Keratinocyte (primary cell): ENCODE data around the gene GPR3. TPM values are rescaled to one million over a fixed set of nuclear protein-coding genes. Genes with fewer than 3 reads are reported as not detected.
"Not testable (repeated sequence)": the region's sequence is repeated elsewhere in the genome, so short reads cannot be mapped to it uniquely, and the experiment has no call there.

Source experiments
- DNase-seq: peaks from one replicate; pipeline ENCODE4 v3.0.0-alpha.2; 2011; ENCODE audit warnings: low read depth, missing footprints, low spot score
- FAIRE-seq: peaks from 2 replicates; lab custom pipeline; 2011; peaks lifted over from hg19 to GRCh38; lab: Jason Lieb, UNC
- H2AFZ ChIP-seq: 2 replicates; pipeline ENCODE4 v1.6.0; 2012; ENCODE audit warnings: low read length, control low read depth, inconsistent platforms; ENCODE audit not compliant: control insufficient read depth
- H3K27ac ChIP-seq: 2 replicates; pipeline ENCODE4 v1.5.1; 2011; ENCODE audit warnings: low read length; ENCODE audit not compliant: control insufficient read depth, insufficient read depth
- H3K27me3 ChIP-seq: 3 replicates; pipeline ENCODE4 v1.6.0; 2011; ENCODE audit warnings: low read length; ENCODE audit not compliant: control insufficient read depth, insufficient read depth; ENCODE audit errors: extremely low read depth
- H3K36me3 ChIP-seq, 2 experiments: 2 replicates in 1 of 2; 3 replicates in 1 of 2; pipeline ENCODE4 v1.5.1; 2011; ENCODE audit warnings: low read length in 2 of 2, mild to moderate bottlenecking in 1 of 2; ENCODE audit not compliant: control insufficient read depth in 2 of 2, insufficient read depth in 2 of 2; ENCODE audit errors: extremely low read depth in 1 of 2
- H3K4me1 ChIP-seq: 3 replicates; pipeline ENCODE4 v1.5.1; 2011; ENCODE audit warnings: low read length; ENCODE audit not compliant: control insufficient read depth, insufficient read depth; ENCODE audit errors: extremely low read depth
- H3K4me2 ChIP-seq: 3 replicates; pipeline ENCODE4 v1.6.0; 2011; ENCODE audit warnings: low read depth, low read length; ENCODE audit not compliant: control insufficient read depth, insufficient read depth; ENCODE audit errors: extremely low read depth
- H3K4me3 ChIP-seq, 3 experiments: fragments of 200-600 bp in 1 of 3; sonication (generic) in 1 of 3; 2 replicates in 2 of 3; 3 replicates in 1 of 3; pipeline ENCODE4 v1.5.1; 2011 to 2016; ENCODE audit warnings: low read length in 3 of 3, mild to moderate bottlenecking in 3 of 3, control low read depth in 2 of 3, inconsistent platforms in 1 of 3, low read depth in 1 of 3, mixed read lengths in 1 of 3, mixed run types in 1 of 3, moderate library complexity in 1 of 3; ENCODE audit not compliant: control insufficient read depth in 2 of 3, insufficient read depth in 2 of 3; ENCODE audit errors: extremely low read depth in 1 of 3
- H3K79me2 ChIP-seq: 2 replicates; pipeline ENCODE4 v1.6.0; 2012; ENCODE audit warnings: low read length; ENCODE audit not compliant: control insufficient read depth, insufficient read depth
- H3K9ac ChIP-seq: 3 replicates; pipeline ENCODE4 v1.6.0; 2011; ENCODE audit warnings: low read length; ENCODE audit not compliant: control insufficient read depth, insufficient read depth; ENCODE audit errors: extremely low read depth
- H3K9me1 ChIP-seq: 3 replicates; pipeline ENCODE4 v1.6.0; 2011; ENCODE audit warnings: low read length; ENCODE audit not compliant: control insufficient read depth, insufficient read depth; ENCODE audit errors: extremely low read depth
- H3K9me3 ChIP-seq: 2 replicates; pipeline ENCODE4 v1.5.1; 2012; ENCODE audit warnings: low read depth, low read length; ENCODE audit not compliant: control insufficient read depth
- H4K20me1 ChIP-seq: 3 replicates; pipeline ENCODE4 v1.6.0; 2011; ENCODE audit warnings: low read length; ENCODE audit not compliant: control insufficient read depth, insufficient read depth; ENCODE audit errors: extremely low read depth
- CTCF ChIP-seq, 3 experiments: IDR thresholded peaks in 1 of 3; conservative IDR thresholded peaks in 1 of 3; optimal IDR thresholded peaks in 1 of 3; 2 replicates in 2 of 3; 3 replicates in 1 of 3; pipeline versions ENCODE3 to v1.5.1; 2011; ENCODE audit warnings: low read length in 3 of 3, mild to moderate bottlenecking in 3 of 3, moderate library complexity in 2 of 3, control low read depth in 1 of 3, inconsistent platforms in 1 of 3; ENCODE audit not compliant: insufficient read depth in 2 of 3; ENCODE audit errors: extremely low read depth in 1 of 3
- EZH2 ChIP-seq: IDR thresholded peaks from one replicate; pipeline ENCODE4 v1.6.1; 2012; ENCODE audit warnings: inconsistent platforms, mild to moderate bottlenecking, low read length, moderate library complexity
- dilution Hi-C: fragments of 300-500 bp; cut with MboI; formaldehyde crosslinking; loops from one replicate; pipeline ENCODE4 v1.7.0; 2020; ENCODE audit warnings: low sequenced_read_pairs; ENCODE audit not compliant: extremely low pct_ligation_motif_present
- polyA plus RNA-seq, 5 experiments: library from polyadenylated mRNA; depleted of rRNA in 3 of 5; stranded (reverse) in 3 of 5; stranded (forward) in 1 of 5; unstranded in 1 of 5; fragments of >200 nt; gene quantifications; 1 replicate in 1 of 5; 2 replicates in 3 of 5; 3 replicates in 1 of 5; pipeline versions ENCODE4 v1.2.1 to v1.2.3, GENCODE V29; 2011 to 2012; ENCODE audit warnings: missing spikeins in 2 of 5, low read depth in 1 of 5, low replicate concordance in 1 of 5

GPR3 gene
- polyA plus RNA-seq, 1 donor (not counting 4 experiments of a cell fraction or from before 2014, with no cell fraction given): 1.4 TPM

- H3K36me3 ChIP-seq: peaks cover 6 to 26% of the 10 kb centered on the region in 2 experiments
- H3K4me1 ChIP-seq: peaks cover 42% of the 10 kb centered on the region
- TF ChIP-seq CTCF (optimal IDR thresholded peaks at IDR 0.05 in 1 of 3, IDR thresholded peaks at IDR 0.05 in 1 of 3, conservative IDR thresholded peaks at IDR 0.05 in 1 of 3; ENCODE audit: extremely low read depth in 1 of 3, insufficient read depth in 2 of 3, low read length in 3 of 3) (no peak), EZH2 (no peak)
- dilution Hi-C loops: loop anchor here (25.0 kb wide), 1 partner anchor 182 kb away; no protein-coding TSS in a partner anchor
- H3K4me3 ChIP-seq: no peak overlapping the region
- H3K4me2 ChIP-seq: no peak overlapping the region
- FAIRE-seq (peak; percentile 72), DNase-seq (peak; percentile 58)
- no peaks in the 10 kb centered on the region for H3K9me3 ChIP-seq
- H3K9me1 ChIP-seq: no peaks in the 10 kb centered on the region
- no peak overlapping the region for H3K27ac ChIP-seq
- H2AFZ ChIP-seq: no peak overlapping the region
- H4K20me1 ChIP-seq: no peaks in the 10 kb centered on the region
- H3K9ac ChIP-seq: peak overlapping the region; percentile 18
- H3K79me2 ChIP-seq: no peaks in the 10 kb centered on the region
- no peaks in the 10 kb centered on the region for H3K27me3 ChIP-seq
Observed at GRCh38 chr1:27405074-27405473, 12.7 kb downstream of the GPR3 start.

- H3K9me3 ChIP-seq, H3K9ac ChIP-seq, H3K27ac ChIP-seq, H3K9me1 ChIP-seq, DNase-seq, H3K79me2 ChIP-seq, H3K27me3 ChIP-seq, FAIRE-seq, H3K4me2 ChIP-seq, H3K4me3 ChIP-seq, H2AFZ ChIP-seq, H4K20me1 ChIP-seq: not testable (repeated sequence)
- Histone ChIP-seq H3K4me1 (peaks cover 42% of the 10 kb centered on the region), H3K36me3 (peaks cover 8 to 31% of the 10 kb centered on the region in 2 experiments)
- dilution Hi-C loops: loop anchor here (25.0 kb wide), 1 partner anchor 182 kb away; no protein-coding TSS in a partner anchor
Observed at GRCh38 chr1:27405598-27406361, 13.4 kb downstream of the GPR3 start.
